D721Med (cell line): Measurements from ENCODE around the gene PPHLN1.

Experiments used
- DNase-seq: peaks from one replicate; pipeline ENCODE4 v3.0.0; 2011; ENCODE audit warnings: low spot score; ENCODE audit not compliant: insufficient read length
- FAIRE-seq: peaks from 2 replicates; lab custom pipeline; 2011; peaks lifted over from hg19 to GRCh38; lab: Jason Lieb, UNC
- TF ChIP-seq, protein P1 (sequence below): IDR thresholded peaks from 2 replicates; pipeline ENCODE4 v1.5.1; 2012; ENCODE audit warnings: mild to moderate bottlenecking, control low read depth; ENCODE audit not compliant: insufficient read depth; ENCODE audit errors: missing control alignments

Gene PPHLN1

DNA sequence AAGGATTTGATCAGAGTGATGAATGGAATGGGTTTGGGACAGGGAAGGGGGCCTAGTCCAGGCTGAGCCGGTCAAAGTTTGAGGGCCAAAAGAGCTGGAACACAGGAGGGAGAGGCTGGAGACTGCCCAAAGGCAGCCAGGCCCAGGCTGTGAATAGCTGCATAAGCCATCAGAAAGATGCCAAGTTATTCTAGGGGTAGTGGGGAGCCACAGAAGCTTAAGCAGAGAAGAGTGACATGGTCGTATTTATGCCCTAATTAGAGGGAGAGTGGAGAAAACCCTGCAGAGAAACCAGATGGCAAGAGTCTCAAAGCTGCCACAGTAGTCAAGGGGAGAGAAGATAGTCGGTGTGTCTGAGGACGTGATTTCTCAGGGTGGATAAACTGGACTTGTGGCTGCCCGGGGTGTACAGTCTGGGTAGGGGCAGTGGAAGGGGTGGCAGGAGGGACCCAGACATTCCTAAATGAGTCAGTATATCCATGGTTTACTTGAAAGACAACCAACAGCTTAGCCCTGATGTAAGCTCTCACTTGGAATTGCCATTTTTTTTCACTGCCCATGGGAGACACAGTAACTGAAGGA, 164.4 kb downstream of the PPHLN1 start:
- DNase-seq (no peak), FAIRE-seq (no peak)
- TF ChIP-seq, protein P1, sequence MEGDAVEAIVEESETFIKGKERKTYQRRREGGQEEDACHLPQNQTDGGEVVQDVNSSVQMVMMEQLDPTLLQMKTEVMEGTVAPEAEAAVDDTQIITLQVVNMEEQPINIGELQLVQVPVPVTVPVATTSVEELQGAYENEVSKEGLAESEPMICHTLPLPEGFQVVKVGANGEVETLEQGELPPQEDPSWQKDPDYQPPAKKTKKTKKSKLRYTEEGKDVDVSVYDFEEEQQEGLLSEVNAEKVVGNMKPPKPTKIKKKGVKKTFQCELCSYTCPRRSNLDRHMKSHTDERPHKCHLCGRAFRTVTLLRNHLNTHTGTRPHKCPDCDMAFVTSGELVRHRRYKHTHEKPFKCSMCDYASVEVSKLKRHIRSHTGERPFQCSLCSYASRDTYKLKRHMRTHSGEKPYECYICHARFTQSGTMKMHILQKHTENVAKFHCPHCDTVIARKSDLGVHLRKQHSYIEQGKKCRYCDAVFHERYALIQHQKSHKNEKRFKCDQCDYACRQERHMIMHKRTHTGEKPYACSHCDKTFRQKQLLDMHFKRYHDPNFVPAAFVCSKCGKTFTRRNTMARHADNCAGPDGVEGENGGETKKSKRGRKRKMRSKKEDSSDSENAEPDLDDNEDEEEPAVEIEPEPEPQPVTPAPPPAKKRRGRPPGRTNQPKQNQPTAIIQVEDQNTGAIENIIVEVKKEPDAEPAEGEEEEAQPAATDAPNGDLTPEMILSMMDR: no peak
